ENCODE results near the gene DRAXIN. TPM values are rescaled to one million over a fixed set of nuclear protein-coding genes. Genes with fewer than 3 reads are reported as not detected.

The DRAXIN gene
- total and polyA plus RNA-seq, 2 donors (not counting 3 experiments of a cell fraction or from before 2014, with no cell fraction given) = 0.44 to 3.2 TPM

- Histone ChIP-seq H4K20me1 (replicated peaks; ENCODE audit: control insufficient read depth, extremely low read depth, insufficient read depth, low read length) (no peaks in the 10 kb centered on the region), H3K9me3 (replicated peaks; ENCODE audit: control insufficient read depth, insufficient read depth, low read length) (no peaks in the 10 kb centered on the region), H3K9me1 (replicated peaks; ENCODE audit: control insufficient read depth, extremely low read depth, insufficient read depth, low read length) (no peaks in the 10 kb centered on the region), H3K79me2 (ENCODE audit: control insufficient read depth, insufficient read depth, low read length) (no peaks in the 10 kb centered on the region), H3K36me3 (ENCODE audit: control insufficient read depth in 2 of 2, extremely low read depth in 1 of 2, insufficient read depth in 2 of 2, low read length in 2 of 2) (no peaks in the 10 kb centered on the region), H3K9ac (replicated peaks; ENCODE audit: extremely low read depth, insufficient read depth, low read length) (no peak overlapping the region), H3K4me2 (ENCODE audit: insufficient read depth, low read length) (no peak overlapping the region), H3K27ac (ENCODE audit: insufficient read depth, low read depth, low read length) (no peak overlapping the region), H3K27me3 (ENCODE audit: control insufficient read depth in 2 of 2, insufficient read depth in 2 of 2, low read length in 2 of 2) (no peaks in the 10 kb centered on the region), H2AFZ (ENCODE audit: low read depth, low read length) (no peak overlapping the region), H3K4me1 (ENCODE audit: control insufficient read depth, extremely low read depth, insufficient read depth, low read length) (no peaks in the 10 kb centered on the region), H3K4me3 (replicated peaks in 1 of 3; ENCODE audit: insufficient read depth in 1 of 3, low read depth in 1 of 3, low read length in 3 of 3) (no peak overlapping the region)
- no peak for DNase-seq (ENCODE audit: low read depth, low spot score)
- dilution Hi-C loops (cut with MboI; ENCODE audit: extremely low pct_ligation_motif_present, low sequenced_read_pairs) = no loop called here
- CTCF ChIA-PET = interaction anchor here (0.9 to 12.8 kb wide), 4 partner anchors 16 to 611 kb away, joined by 3 to 373 read pairs (median 90); partner anchors contain the start of gene FBXO6
- FAIRE-seq = no peak
- intact Hi-C loops (cut with micrococcal nuclease) = no loop called here
- TF ChIP-seq CTCF (IDR thresholded peaks at IDR 0.05; ENCODE audit: extremely low read depth in 1 of 2, insufficient read depth in 1 of 2, low read depth in 1 of 2, low read length in 2 of 2) (no peak), POLR2A (IDR thresholded peaks at IDR 0.05; ENCODE audit: low read depth, low read length) (no peak), GATA2 (IDR thresholded peaks at IDR 0.05; ENCODE audit: insufficient read depth, insufficient read length, low read depth, low read length) (no peak)
- POLR2A ChIA-PET = interaction anchor here (1.3 kb wide), 1 partner anchor 260 kb away, joined by 3 read pairs; no protein-coding TSS in a partner anchor
- BruUV-seq (replicated peaks) = no TSS peak
Measured at GRCh38 chr1:11648039-11648438, 43.5 kb upstream of the DRAXIN start.

GRCh38 chr1:11648732-11649158 is 42.8 kb upstream of the DRAXIN start:
- dilution Hi-C loops (cut with MboI; ENCODE audit: extremely low pct_ligation_motif_present, low sequenced_read_pairs) = no loop called here
- Histone ChIP-seq H3K9ac (replicated peaks; ENCODE audit: extremely low read depth, insufficient read depth, low read length) (no peak overlapping the region), H2AFZ (ENCODE audit: low read depth, low read length) (no peak overlapping the region), H3K4me3 (replicated peaks in 1 of 3; ENCODE audit: insufficient read depth in 1 of 3, low read depth in 1 of 3, low read length in 3 of 3) (no peak overlapping the region), H3K9me1 (replicated peaks; ENCODE audit: control insufficient read depth, extremely low read depth, insufficient read depth, low read length) (no peaks in the 10 kb centered on the region), H4K20me1 (replicated peaks; ENCODE audit: control insufficient read depth, extremely low read depth, insufficient read depth, low read length) (no peaks in the 10 kb centered on the region), H3K79me2 (ENCODE audit: control insufficient read depth, insufficient read depth, low read length) (no peaks in the 10 kb centered on the region), H3K36me3 (ENCODE audit: control insufficient read depth in 2 of 2, extremely low read depth in 1 of 2, insufficient read depth in 2 of 2, low read length in 2 of 2) (no peaks in the 10 kb centered on the region), H3K4me2 (ENCODE audit: insufficient read depth, low read length) (no peak overlapping the region), H3K9me3 (replicated peaks; ENCODE audit: control insufficient read depth, insufficient read depth, low read length) (no peaks in the 10 kb centered on the region), H3K27me3 (ENCODE audit: control insufficient read depth in 2 of 2, insufficient read depth in 2 of 2, low read length in 2 of 2) (no peaks in the 10 kb centered on the region), H3K4me1 (ENCODE audit: control insufficient read depth, extremely low read depth, insufficient read depth, low read length) (no peaks in the 10 kb centered on the region), H3K27ac (ENCODE audit: insufficient read depth, low read depth, low read length) (no peak overlapping the region)
- ChIA-PET POLR2A (interaction anchor here (0.6 to 1.3 kb wide), 2 partner anchors 259 to 376 kb away, joined by 3 to 9 read pairs; no protein-coding TSS in a partner anchor), CTCF (interaction anchor here (0.9 to 12.8 kb wide), 9 partner anchors 12 to 612 kb away, joined by 3 to 373 read pairs (median 8); partner anchors contain the start of genes FBXO6 and MTOR)
- BruUV-seq (replicated peaks) = no TSS peak
- DNase-seq (ENCODE audit: low read depth, low spot score) = no peak
- no peak for FAIRE-seq
- intact Hi-C loops (cut with micrococcal nuclease) = no loop called here
- no peak for TF ChIP-seq GATA2 (IDR thresholded peaks at IDR 0.05; ENCODE audit: insufficient read depth, insufficient read length, low read depth, low read length)
